K562 (cell line): Measurements from ENCODE around the gene TFF3. TPM values are rescaled to one million over a fixed set of nuclear protein-coding genes. Genes with fewer than 3 reads are reported as not detected.

Source experiments
- ATAC-seq: fragments of 200-7000 bp; cut with Tn5 transposase; 3 replicates; pipeline ENCODE4 v1.9.1; 2020; ENCODE audit warnings: moderate library complexity
- BruUV-seq: library from RNA; stranded (reverse); fragments of 400-500 nt; replicated peaks from 2 replicates; lab custom pipeline; 2021; lab: Mats Ljungman, UMichigan
- CTCF ChIA-PET: fragments of 300-600 bp; formaldehyde crosslinking; extraction: SDS; loops from one replicate; lab custom pipeline; 2021; ENCODE audit warnings: low intra/inter-chr PET ratio; lab: Yijun Ruan, JAX
- POLR2A ChIA-PET: fragments of 300-600, 350-650 bp; sonication (Branson Sonifier 250); formaldehyde crosslinking; extraction: SDS; loops from one replicate; lab custom pipeline; 2021; ENCODE audit warnings: antibody characterized with exemption, inconsistent platforms; lab: Yijun Ruan, JAX
- DNase-seq, 4 experiments: peaks; one replicate each; pipeline versions ENCODE4 v3.0.0 to v3.0.0-alpha.2; 2011 to 2018; ENCODE audit warnings: low spot score in 3 of 4, mixed read lengths in 3 of 4; ENCODE audit errors: extremely low read depth in 1 of 4
- FAIRE-seq: peaks from 2 replicates; lab custom pipeline; 2011; peaks lifted over from hg19 to GRCh38; lab: Jason Lieb, UNC
- H2AFZ ChIP-seq: 2 replicates; pipeline ENCODE4 v1.6.0; 2011; ENCODE audit warnings: low read depth, low read length, control low read depth, inconsistent platforms
- H3K27ac ChIP-seq: fragments of 200-600 bp; 3 replicates; pipeline ENCODE4 v1.8.0; 2011; ENCODE audit warnings: low read depth, mild to moderate bottlenecking, control low read depth, inconsistent platforms, low read length, moderate library complexity, mixed read lengths; ENCODE audit errors: extremely low read depth
- H3K27me3 ChIP-seq, 2 experiments: fragments of 300-600 bp in 1 of 2; 2 replicates in 1 of 2; 3 replicates in 1 of 2; pipeline versions ENCODE4 v1.6.0 to v1.8.0; 2011; ENCODE audit warnings: inconsistent platforms in 2 of 2, low read length in 2 of 2, mild to moderate bottlenecking in 1 of 2, mixed read lengths in 1 of 2, moderate library complexity in 1 of 2; ENCODE audit not compliant: control insufficient read depth in 2 of 2, insufficient read depth in 2 of 2
- H3K36me3 ChIP-seq: fragments of 300-600 bp; 3 replicates; pipeline ENCODE4 v1.8.0; 2011; ENCODE audit warnings: mild to moderate bottlenecking, low read length, inconsistent platforms; ENCODE audit not compliant: control insufficient read depth, insufficient read depth
- H3K4me1 ChIP-seq, 2 experiments: fragments of 200-600 bp in 1 of 2; replicated peaks in 1 of 2; 2 replicates in 1 of 2; 3 replicates in 1 of 2; pipeline versions ENCODE4 v1.5.1 to v1.8.0; 2011; ENCODE audit warnings: inconsistent platforms in 2 of 2, low read length in 2 of 2, mild to moderate bottlenecking in 1 of 2, mixed read lengths in 1 of 2, moderate library complexity in 1 of 2; ENCODE audit not compliant: control insufficient read depth in 2 of 2, insufficient read depth in 2 of 2
- H3K4me2 ChIP-seq: 2 replicates; pipeline ENCODE4 v1.6.1; 2011; ENCODE audit warnings: low read length, control low read depth, inconsistent platforms, mixed read lengths; ENCODE audit not compliant: insufficient read depth
- H3K4me3 ChIP-seq: fragments of 200-600 bp; sonication (generic), shearing (Covaris generic); 2 replicates; pipeline ENCODE4 v1.5.1; 2016; ENCODE audit warnings: control low read depth, inconsistent platforms
- H3K79me2 ChIP-seq: fragments of 200-600 bp; 3 replicates; pipeline ENCODE4 v1.8.0; 2011; ENCODE audit warnings: low read length, inconsistent platforms; ENCODE audit not compliant: control insufficient read depth, insufficient read depth
- H3K9ac ChIP-seq, 2 experiments: 2 replicates each; pipeline versions ENCODE4 v1.6.0 to v1.6.1; 2011; ENCODE audit warnings: low read depth in 2 of 2, low read length in 2 of 2, control low read depth in 1 of 2, inconsistent platforms in 1 of 2, mild to moderate bottlenecking in 1 of 2, mixed read lengths in 1 of 2; ENCODE audit not compliant: insufficient read depth in 1 of 2
- H3K9me1 ChIP-seq: one replicate; pipeline ENCODE4 v1.6.0; 2011; ENCODE audit warnings: inconsistent platforms, mild to moderate bottlenecking, low read length, moderate library complexity; ENCODE audit not compliant: control insufficient read depth, insufficient read depth
- H3K9me3 ChIP-seq: replicated peaks from 2 replicates; pipeline ENCODE4 v1.5.1; 2011; ENCODE audit warnings: low read depth, low read length, inconsistent platforms; ENCODE audit not compliant: control insufficient read depth, insufficient read depth
- H4K20me1 ChIP-seq: replicated peaks from 2 replicates; pipeline ENCODE4 v1.6.1; 2011; ENCODE audit warnings: low read length, inconsistent platforms, mixed read lengths; ENCODE audit not compliant: control insufficient read depth, insufficient read depth
- SRSF1 ChIP-seq: fragments of 200-400 bp; formaldehyde crosslinking; IDR thresholded peaks from 2 replicates; pipeline ENCODE4 v1.6.1; 2017; ENCODE audit warnings: mild to moderate bottlenecking, low read depth, low read length, moderate library complexity
- STAG1 ChIP-seq: sonication (generic); formaldehyde crosslinking; IDR thresholded peaks from 2 replicates; pipeline ENCODE4 v1.5.0; 2020; ENCODE audit warnings: missing genetic modification reagents, borderline replicate concordance
- ZNF695 ChIP-seq: fragments of 450-650 bp; formaldehyde crosslinking; IDR thresholded peaks from 2 replicates; pipeline ENCODE4 v1.4.0; 2020; ENCODE audit warnings: mild to moderate bottlenecking, moderate library complexity
- WGBS: fragments of 100-300 bp; shearing (Covaris generic); methylation state at CpG from one replicate; pipeline ENCODE4 v1.1.6; 2016; ENCODE audit warnings: low coverage, mixed read lengths; ENCODE audit not compliant: insufficient coverage; ENCODE audit errors: missing lambda C conversion rate; 5-methylcytosine and 5-hydroxymethylcytosine counted together
- in situ Hi-C: fragments of 300-500 bp; cut with MboI; formaldehyde crosslinking; loops from 4 replicates; pipeline ENCODE4 v1.15.0; 2018; ENCODE audit warnings: inconsistent platforms, mixed read lengths
- intact Hi-C: fragments of 100-400 bp; cut with micrococcal nuclease; formaldehyde crosslinking; loops from 2 replicates; pipeline ENCODE4 v1.14.2; 2022
- polyA plus RNA-seq, 8 experiments: library from polyadenylated mRNA; depleted of rRNA in 4 of 8; stranded (reverse) in 5 of 8; unstranded in 3 of 8; fragments of >200 nt; fragmentation: Nextera tagmentation in 2 of 8; fragmentation: Illumina TruSeq in 1 of 8; extraction: Ambion mirVana in 2 of 8; extraction: Trizol in 1 of 8; gene quantifications; 2 replicates each; pipeline versions ENCODE4 v1.2.1 to v1.2.3, GENCODE V29; 2011 to 2014; ENCODE audit warnings: inconsistent platforms in 1 of 8, missing spikeins in 1 of 8
- total RNA-seq, 7 experiments: library from RNA; depleted of rRNA in 6 of 7; stranded (reverse); fragments of >200 nt in 6 of 7; fragmentation: Illumina TruSeq in 2 of 7; extraction: Trizol in 2 of 7; gene quantifications; 2 replicates each; pipeline versions ENCODE4 v1.2.1 to v1.2.3, GENCODE V29; 2011 to 2021; ENCODE audit warnings: low replicate concordance in 1 of 7
- TF ChIP-seq, protein P1 (sequence below): fragments of 450-650 bp; IDR thresholded peaks from 2 replicates; pipeline ENCODE4 v1.6.1; 2016; ENCODE audit warnings: mild to moderate bottlenecking, moderate library complexity
- TF ChIP-seq, protein P2 (sequence below), 3 experiments: IDR thresholded peaks in 2 of 3; conservative IDR thresholded peaks in 1 of 3; 2 replicates each; pipeline ENCODE4 v1.5.1; 2011 to 2012; ENCODE audit warnings: low read length in 3 of 3, mild to moderate bottlenecking in 3 of 3, control low read depth in 2 of 3, improper control_type of control experiment in 1 of 3, inconsistent platforms in 1 of 3, low read depth in 1 of 3, mixed read lengths in 1 of 3, moderate library complexity in 1 of 3; ENCODE audit not compliant: insufficient read depth in 2 of 3
- TF ChIP-seq, protein P3 (sequence below): sonication (generic); formaldehyde crosslinking; IDR thresholded peaks from 2 replicates; pipeline ENCODE4 v1.4.0; 2020; ENCODE audit warnings: mild to moderate bottlenecking, missing genetic modification reagents

Gene TFF3
- total and polyA plus RNA-seq, 9 of the 15 experiments (the other 6 are each of a cell fraction or from before 2014, with no cell fraction given) = 0.78 TPM; not detected in 8

DNA sequence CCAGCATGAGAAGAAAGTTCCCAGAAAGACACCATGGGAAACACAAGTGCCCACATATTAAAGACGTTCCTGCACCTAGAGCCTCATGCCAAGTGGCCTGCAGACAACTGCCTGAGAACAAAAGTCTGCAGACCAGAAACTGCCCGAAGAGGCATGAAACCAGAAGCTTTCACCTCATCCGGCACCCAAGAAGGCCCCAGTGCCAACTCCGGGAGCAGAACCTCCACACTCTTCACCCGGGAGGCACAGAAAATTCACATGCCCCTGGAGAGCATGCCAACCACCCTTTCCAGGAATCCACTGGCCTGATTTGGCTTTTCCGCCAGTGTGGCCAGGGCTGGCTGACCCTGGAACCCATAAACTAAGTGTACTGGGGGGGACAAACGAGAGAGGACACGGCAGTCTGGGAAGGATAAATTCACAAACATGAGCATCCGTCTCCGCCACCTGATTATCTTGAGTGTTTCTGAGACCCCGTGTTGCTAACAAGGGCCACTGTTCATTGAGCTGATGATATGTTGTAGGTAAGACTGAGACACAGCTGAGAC, 28.8 kb upstream of the TFF3 start:
- Histone ChIP-seq H3K4me1 (peaks cover 0 to 4% of the 10 kb centered on the region in 2 experiments; a peak in 1 of 5 replicates), H3K4me3 (no peak overlapping the region), H3K79me2 (no peaks in the 10 kb centered on the region), H3K4me2 (no peak overlapping the region), H3K9me3 (no peaks in the 10 kb centered on the region), H3K36me3 (no peaks in the 10 kb centered on the region), H3K27ac (no peak overlapping the region), H3K9ac (no peak overlapping the region), H4K20me1 (no peaks in the 10 kb centered on the region), H3K9me1 (no peaks in the 10 kb centered on the region), H3K27me3 (peaks cover 34 to 63% of the 10 kb centered on the region in 2 experiments), H2AFZ (no peak overlapping the region)
- DNase-seq (no peak), FAIRE-seq (no peak), ATAC-seq (no peak)
- POLR2A ChIA-PET = no interaction called here
- no TSS peak for BruUV-seq
- WGBS = 5% methylated on average over 11 of the region's 11 CpGs
- in situ Hi-C loops (no loop called here), intact Hi-C loops (no loop called here)
- CTCF ChIA-PET = no interaction called here
- TF ChIP-seq, protein P1, sequence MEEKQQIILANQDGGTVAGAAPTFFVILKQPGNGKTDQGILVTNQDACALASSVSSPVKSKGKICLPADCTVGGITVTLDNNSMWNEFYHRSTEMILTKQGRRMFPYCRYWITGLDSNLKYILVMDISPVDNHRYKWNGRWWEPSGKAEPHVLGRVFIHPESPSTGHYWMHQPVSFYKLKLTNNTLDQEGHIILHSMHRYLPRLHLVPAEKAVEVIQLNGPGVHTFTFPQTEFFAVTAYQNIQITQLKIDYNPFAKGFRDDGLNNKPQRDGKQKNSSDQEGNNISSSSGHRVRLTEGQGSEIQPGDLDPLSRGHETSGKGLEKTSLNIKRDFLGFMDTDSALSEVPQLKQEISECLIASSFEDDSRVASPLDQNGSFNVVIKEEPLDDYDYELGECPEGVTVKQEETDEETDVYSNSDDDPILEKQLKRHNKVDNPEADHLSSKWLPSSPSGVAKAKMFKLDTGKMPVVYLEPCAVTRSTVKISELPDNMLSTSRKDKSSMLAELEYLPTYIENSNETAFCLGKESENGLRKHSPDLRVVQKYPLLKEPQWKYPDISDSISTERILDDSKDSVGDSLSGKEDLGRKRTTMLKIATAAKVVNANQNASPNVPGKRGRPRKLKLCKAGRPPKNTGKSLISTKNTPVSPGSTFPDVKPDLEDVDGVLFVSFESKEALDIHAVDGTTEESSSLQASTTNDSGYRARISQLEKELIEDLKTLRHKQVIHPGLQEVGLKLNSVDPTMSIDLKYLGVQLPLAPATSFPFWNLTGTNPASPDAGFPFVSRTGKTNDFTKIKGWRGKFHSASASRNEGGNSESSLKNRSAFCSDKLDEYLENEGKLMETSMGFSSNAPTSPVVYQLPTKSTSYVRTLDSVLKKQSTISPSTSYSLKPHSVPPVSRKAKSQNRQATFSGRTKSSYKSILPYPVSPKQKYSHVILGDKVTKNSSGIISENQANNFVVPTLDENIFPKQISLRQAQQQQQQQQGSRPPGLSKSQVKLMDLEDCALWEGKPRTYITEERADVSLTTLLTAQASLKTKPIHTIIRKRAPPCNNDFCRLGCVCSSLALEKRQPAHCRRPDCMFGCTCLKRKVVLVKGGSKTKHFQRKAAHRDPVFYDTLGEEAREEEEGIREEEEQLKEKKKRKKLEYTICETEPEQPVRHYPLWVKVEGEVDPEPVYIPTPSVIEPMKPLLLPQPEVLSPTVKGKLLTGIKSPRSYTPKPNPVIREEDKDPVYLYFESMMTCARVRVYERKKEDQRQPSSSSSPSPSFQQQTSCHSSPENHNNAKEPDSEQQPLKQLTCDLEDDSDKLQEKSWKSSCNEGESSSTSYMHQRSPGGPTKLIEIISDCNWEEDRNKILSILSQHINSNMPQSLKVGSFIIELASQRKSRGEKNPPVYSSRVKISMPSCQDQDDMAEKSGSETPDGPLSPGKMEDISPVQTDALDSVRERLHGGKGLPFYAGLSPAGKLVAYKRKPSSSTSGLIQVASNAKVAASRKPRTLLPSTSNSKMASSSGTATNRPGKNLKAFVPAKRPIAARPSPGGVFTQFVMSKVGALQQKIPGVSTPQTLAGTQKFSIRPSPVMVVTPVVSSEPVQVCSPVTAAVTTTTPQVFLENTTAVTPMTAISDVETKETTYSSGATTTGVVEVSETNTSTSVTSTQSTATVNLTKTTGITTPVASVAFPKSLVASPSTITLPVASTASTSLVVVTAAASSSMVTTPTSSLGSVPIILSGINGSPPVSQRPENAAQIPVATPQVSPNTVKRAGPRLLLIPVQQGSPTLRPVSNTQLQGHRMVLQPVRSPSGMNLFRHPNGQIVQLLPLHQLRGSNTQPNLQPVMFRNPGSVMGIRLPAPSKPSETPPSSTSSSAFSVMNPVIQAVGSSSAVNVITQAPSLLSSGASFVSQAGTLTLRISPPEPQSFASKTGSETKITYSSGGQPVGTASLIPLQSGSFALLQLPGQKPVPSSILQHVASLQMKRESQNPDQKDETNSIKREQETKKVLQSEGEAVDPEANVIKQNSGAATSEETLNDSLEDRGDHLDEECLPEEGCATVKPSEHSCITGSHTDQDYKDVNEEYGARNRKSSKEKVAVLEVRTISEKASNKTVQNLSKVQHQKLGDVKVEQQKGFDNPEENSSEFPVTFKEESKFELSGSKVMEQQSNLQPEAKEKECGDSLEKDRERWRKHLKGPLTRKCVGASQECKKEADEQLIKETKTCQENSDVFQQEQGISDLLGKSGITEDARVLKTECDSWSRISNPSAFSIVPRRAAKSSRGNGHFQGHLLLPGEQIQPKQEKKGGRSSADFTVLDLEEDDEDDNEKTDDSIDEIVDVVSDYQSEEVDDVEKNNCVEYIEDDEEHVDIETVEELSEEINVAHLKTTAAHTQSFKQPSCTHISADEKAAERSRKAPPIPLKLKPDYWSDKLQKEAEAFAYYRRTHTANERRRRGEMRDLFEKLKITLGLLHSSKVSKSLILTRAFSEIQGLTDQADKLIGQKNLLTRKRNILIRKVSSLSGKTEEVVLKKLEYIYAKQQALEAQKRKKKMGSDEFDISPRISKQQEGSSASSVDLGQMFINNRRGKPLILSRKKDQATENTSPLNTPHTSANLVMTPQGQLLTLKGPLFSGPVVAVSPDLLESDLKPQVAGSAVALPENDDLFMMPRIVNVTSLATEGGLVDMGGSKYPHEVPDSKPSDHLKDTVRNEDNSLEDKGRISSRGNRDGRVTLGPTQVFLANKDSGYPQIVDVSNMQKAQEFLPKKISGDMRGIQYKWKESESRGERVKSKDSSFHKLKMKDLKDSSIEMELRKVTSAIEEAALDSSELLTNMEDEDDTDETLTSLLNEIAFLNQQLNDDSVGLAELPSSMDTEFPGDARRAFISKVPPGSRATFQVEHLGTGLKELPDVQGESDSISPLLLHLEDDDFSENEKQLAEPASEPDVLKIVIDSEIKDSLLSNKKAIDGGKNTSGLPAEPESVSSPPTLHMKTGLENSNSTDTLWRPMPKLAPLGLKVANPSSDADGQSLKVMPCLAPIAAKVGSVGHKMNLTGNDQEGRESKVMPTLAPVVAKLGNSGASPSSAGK = no peak
- TF ChIP-seq, protein P2, sequence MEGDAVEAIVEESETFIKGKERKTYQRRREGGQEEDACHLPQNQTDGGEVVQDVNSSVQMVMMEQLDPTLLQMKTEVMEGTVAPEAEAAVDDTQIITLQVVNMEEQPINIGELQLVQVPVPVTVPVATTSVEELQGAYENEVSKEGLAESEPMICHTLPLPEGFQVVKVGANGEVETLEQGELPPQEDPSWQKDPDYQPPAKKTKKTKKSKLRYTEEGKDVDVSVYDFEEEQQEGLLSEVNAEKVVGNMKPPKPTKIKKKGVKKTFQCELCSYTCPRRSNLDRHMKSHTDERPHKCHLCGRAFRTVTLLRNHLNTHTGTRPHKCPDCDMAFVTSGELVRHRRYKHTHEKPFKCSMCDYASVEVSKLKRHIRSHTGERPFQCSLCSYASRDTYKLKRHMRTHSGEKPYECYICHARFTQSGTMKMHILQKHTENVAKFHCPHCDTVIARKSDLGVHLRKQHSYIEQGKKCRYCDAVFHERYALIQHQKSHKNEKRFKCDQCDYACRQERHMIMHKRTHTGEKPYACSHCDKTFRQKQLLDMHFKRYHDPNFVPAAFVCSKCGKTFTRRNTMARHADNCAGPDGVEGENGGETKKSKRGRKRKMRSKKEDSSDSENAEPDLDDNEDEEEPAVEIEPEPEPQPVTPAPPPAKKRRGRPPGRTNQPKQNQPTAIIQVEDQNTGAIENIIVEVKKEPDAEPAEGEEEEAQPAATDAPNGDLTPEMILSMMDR (IDR thresholded peaks at IDR 0.05 in 2 of 3, conservative IDR thresholded peaks at IDR 0.05 in 1 of 3; ENCODE audit: insufficient read depth in 2 of 3, low read depth in 1 of 3, low read length in 3 of 3) = no peak
- TF ChIP-seq ZNF695 (no peak), STAG1 (CRISPR knock-in tag) (no peak), SRSF1 (no peak)
- TF ChIP-seq, protein P3, sequence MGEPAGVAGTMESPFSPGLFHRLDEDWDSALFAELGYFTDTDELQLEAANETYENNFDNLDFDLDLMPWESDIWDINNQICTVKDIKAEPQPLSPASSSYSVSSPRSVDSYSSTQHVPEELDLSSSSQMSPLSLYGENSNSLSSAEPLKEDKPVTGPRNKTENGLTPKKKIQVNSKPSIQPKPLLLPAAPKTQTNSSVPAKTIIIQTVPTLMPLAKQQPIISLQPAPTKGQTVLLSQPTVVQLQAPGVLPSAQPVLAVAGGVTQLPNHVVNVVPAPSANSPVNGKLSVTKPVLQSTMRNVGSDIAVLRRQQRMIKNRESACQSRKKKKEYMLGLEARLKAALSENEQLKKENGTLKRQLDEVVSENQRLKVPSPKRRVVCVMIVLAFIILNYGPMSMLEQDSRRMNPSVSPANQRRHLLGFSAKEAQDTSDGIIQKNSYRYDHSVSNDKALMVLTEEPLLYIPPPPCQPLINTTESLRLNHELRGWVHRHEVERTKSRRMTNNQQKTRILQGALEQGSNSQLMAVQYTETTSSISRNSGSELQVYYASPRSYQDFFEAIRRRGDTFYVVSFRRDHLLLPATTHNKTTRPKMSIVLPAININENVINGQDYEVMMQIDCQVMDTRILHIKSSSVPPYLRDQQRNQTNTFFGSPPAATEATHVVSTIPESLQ (CRISPR knock-in tag) = no peak
